GM18858 (cell line): ENCODE data around the gene CD58.
"Not testable (repeated sequence)": the region's sequence is repeated elsewhere in the genome, so short reads cannot be mapped to it uniquely, and the experiment has no call there.

Source experiments
- ATAC-seq: cut with Tn5 transposase; IDR thresholded peaks from one replicate; pipeline ENCODE4 v1.9.1; 2021; ENCODE audit not compliant: unreplicated experiment

CD58 gene

GRCh38 chr1:116571215-116571919 lies 541 bp upstream of the CD58 start:
- ATAC-seq: no peak

- ATAC-seq: no peak
Measured at GRCh38 chr1:116569776-116570357, 959 bp downstream of the CD58 start.

DNA sequence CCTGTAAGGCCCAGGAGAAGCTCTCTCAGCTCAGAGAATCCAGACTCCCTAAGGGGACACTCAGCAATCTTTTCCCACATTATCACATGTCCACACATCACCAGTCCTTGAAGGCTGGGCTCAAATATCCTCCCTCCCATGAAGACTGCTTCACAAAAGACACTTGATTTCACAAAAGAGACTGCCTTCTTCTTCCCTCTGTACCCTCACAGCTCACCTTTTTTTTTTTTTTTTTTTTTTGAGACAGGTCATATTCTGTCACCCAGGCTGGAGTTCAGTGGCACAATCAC lies 1.5 kb downstream of the CD58 start:
- no peak for ATAC-seq

GRCh38 chr1:116568662-116569380 lies 2.0 kb downstream of the CD58 start:
- no peak for ATAC-seq

DNA sequence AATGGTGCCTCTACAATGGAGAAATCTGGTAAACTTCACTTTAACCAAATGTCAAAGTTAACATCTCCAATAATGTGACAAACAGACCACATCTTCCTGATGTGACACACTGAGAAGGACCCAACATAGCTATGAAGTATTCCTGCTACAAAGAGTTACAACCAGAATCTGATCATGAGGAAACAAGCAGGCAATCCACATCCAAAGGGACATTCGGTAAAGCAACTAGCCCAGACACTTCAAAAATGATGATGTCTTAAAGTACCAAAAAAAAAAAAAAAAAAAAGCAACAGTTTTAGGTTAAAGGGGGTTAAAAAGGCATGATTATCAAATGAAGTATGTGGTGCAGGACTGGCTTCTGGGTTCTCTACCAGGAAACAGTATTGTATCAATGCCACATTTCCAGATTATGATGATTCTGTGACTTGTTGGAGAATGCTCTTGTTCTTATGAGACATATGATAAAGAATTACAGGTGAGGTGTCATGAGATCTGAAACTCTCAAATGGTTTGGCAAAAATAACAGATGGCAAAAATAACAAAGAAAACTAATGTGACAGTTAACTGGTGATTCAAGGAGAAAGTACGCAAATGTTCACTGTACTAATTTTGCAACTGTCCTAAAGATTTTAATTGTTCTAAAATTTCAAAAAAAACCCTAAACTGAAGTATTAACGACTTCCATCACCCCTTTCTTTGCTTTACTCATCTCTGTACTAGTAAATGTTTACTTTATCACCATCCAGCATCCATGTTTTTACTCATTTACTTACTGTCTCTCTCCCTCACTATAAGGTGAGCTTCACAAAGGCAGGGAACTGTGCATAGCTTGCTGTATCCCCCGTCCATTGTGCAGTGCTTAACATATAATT lies 2.8 kb downstream of the CD58 start:
- ATAC-seq: no peak

DNA sequence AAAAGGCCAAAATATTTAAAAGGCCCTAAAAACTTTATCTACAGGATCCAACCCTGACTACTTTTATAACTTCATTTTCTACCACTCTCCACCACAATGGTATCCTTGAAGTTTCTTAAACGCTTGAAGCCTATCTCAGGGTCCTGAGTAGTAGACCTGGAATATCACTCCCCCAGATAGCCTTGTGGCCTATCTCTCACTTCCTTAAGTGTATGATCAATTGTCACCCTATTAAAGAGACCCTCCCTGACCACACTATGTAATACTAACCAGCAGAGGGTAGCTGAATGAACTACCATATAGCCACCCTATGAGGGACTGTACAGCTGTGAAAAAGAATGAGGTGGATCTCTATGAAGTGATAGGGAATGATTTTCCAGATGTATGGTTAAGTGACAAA lies 5.6 kb downstream of the CD58 start:
- ATAC-seq: no peak

GRCh38 chr1:116564426-116564825 lies 6.4 kb downstream of the CD58 start:
- ATAC-seq: no peak

GRCh38 chr1:116562465-116562864 lies 8.4 kb downstream of the CD58 start:
- not testable (repeated sequence) for ATAC-seq

DNA sequence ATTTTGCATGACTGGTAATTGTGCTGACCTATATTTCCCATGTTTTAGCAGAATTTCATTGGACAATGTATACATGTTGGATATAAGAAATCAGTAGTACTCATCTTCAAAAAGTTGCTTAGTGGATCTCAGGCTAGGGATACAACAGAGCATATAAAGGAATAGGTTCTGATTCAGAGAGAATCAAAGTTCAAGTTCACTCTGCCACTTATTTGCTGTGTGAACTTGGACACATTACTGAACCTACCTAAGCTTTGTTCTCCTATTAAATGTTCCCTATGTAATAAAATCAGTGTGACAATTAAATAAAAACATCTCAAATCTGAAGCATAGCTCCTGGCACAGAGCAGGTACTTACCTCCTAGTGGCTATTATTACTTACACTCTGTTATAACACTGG lies 9.3 kb downstream of the CD58 start:
- no peak for ATAC-seq

DNA sequence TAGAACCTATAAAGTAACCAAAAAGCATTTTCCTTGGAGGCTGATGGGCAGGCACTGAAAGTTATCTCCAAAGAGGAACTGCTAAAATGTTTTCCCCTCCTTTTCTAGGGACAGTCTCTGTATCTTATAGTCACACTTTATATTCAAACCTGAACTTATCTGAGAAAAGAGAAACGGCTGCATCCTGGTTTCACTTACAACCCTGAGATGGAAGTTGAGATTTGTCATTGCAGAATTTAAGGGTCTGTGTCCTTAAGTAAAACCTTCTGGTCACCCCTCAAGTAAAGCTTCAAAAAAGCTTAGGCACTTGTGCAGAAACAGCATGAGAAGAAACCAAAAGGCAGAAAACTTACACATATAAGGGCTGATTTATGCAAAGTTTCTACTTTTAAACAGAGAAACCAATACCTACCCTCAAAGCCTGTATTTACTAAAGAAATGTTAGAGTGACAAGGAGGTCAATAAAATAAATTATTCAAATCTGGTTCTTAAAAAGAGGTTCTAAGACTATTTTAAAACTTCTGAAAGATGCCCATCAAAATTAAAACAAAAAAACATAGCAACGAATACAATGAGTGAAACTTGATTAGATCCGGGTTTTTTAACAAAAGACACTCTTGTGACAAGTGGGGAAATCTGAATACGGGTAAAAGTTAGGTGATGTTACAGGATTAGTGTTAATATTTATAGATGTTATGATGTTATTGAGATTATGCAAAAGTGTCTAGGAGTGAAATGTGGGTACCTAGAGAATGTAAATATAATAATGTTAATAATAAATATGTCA lies 9.9 kb downstream of the CD58 start:
- no peak for ATAC-seq

DNA sequence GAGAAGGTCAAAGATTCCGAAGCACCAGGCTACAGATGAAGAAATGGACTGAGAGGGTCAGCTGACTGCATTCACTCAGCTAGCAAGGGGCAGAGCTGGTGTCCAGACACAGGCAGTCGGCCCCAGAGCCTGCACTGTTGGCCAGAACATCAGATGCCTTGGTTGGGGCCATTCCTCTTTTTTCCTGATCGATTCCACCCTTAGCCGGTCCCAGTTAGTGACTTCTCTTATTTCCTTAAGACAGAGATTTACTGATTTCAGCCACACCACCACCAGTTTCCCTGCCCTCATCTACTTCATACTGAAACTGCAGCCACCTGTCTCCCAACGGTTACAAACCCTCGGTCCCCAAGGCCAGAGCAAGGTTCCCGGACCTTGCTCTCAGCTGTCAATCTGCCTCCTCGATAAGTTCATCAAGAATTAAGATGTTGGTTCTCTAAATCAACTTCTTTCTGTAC lies 11.5 kb downstream of the CD58 start:
- ATAC-seq: no peak

GRCh38 chr1:116558571-116558970 lies 12.3 kb downstream of the CD58 start:
- ATAC-seq: no peak

DNA sequence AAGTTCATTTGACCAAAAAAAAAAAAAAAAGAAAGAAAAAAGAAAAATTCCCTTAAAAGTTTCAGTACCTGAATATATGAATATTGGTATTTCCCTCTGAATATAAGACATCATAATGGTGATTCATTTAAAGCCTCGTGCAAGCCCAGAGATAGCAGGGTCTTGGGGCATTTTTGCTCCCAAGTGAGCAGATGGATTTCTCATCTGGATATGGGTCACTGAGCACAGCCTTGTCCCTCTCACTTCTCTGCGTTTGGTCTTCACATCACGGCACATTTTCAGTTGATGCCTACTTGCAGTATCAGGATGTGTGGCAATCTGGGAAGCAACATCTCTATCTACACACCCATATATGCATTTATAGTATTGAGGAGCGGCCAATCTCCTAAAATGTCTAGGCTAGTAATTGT lies 12.7 kb downstream of the CD58 start:
- peak; percentile 33 for ATAC-seq

DNA sequence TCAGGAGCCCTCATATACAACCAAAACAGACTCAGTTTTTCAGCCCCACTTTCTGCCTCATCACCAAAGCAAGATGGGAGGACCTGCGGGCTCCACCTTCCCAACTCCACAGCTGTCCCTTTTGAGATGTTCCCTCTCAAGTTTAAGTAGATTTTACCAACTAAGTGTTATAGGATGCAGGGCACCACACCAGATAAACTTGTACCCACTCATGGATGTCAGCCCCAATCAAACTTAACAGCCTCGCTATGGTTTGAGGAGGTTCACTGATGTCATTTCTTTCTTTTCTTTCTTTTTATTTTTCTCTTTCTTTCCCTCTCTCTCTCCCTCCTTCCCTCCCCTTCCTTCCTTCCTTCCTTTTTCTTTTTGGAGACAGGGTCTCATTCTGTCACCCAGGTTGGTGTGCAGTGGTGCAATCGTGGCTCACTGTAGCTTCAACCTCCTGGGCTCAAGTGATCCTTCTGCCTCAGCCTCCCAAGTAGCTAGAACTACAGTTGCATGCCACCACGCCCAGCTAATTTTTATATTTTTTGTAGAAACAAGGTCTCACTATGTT lies 13.4 kb downstream of the CD58 start:
- no peak for ATAC-seq

- peak; percentile 47 for ATAC-seq
Measured at GRCh38 chr1:116556289-116557006, 14.4 kb downstream of the CD58 start.

GRCh38 chr1:116554924-116555323 lies 15.9 kb downstream of the CD58 start:
- no peak for ATAC-seq

DNA sequence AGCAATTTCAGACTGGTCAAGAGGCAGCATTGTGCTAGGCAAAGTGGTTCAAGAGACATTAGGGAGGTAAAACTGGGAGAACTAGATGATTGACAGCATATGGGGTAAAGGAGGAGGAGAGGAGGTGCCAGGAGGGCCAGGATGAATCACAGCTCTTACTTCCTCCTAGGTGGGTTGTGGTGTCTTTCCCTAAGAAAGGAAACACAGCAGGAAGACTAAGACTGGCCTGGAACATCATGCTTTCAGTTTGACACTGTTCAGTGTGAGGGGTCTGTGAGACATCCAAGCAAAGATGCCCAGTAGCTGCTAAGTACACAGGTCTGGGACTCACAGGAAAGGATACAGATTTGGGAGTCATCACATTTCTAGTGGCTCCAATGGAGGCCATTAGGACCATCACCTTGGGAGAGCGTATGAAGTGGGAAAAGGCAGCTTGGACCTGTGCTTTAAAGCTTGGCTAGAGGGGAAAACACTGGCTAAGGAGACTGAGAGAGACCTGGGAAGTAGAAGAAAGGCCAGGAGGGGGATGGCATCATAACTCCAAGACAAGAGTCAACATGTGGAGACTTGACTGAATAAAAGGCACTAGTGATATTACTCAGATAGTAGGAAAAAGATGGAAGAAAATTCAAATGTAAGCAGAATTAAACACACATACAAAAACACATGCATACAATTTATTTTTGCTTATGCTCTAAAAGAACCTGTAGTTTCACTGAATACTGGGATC lies 17.3 kb downstream of the CD58 start:
- ATAC-seq: no peak

GRCh38 chr1:116546354-116546977 lies 24.4 kb downstream of the CD58 start:
- no peak for ATAC-seq

DNA sequence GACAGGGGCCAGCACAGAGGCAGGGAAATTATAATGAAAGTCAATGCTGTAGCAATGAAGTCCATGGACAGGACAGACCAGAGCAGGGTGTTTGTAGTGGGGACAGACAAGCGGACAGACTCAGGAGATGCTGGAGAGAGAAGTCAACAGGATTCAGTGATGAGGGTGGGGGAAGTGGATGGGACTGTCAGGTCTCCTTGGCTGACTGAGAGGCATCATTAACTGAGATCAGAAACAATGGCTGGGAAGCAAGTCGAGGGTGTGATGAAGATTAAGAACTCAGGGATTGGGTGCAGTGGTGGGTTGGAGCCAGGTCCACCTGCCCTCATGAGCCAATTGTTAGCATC lies 25.5 kb downstream of the CD58 start:
- no peak for ATAC-seq
